OCI-LY1 (cell line): ENCODE results near the gene SIM2.

Experiments
- EZH2 ChIP-seq: fragments of 200-600 bp; sonication (generic), shearing (Covaris generic); IDR thresholded peaks from 2 replicates; pipeline ENCODE4 v1.8.0; 2017; ENCODE audit warnings: borderline replicate concordance, mixed run types, mild to moderate bottlenecking, antibody characterized with exemption, low read length, moderate library complexity, mixed read lengths
- TF ChIP-seq, protein P1 (sequence below): fragments of 200-600 bp; sonication (generic), shearing (Covaris generic); IDR thresholded peaks from 2 replicates; pipeline ENCODE4 v1.5.1; 2017; ENCODE audit warnings: mild to moderate bottlenecking, antibody characterized with exemption, low read length, moderate library complexity, mixed read lengths

DNA sequence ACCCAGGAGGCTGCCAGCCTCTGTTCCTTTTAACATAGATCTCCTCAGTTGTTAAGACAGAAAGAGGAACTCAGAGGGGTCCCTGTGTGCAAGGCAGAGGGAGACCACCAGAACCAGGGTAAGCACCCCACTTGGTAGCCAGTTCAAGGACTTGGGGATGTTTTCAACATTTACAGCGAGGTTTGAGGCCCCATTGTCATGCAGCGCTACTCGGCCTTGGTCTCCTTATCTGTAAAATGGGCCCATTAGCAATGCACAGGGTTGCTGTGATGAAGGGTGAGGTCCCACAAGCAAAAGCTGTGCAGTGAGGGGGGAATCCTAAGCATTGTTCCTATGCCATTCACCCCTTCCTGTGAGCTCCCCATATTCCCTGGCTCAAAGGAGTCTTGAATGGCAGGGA is 4.2 kb downstream of the SIM2 start:
- TF ChIP-seq, protein P1, sequence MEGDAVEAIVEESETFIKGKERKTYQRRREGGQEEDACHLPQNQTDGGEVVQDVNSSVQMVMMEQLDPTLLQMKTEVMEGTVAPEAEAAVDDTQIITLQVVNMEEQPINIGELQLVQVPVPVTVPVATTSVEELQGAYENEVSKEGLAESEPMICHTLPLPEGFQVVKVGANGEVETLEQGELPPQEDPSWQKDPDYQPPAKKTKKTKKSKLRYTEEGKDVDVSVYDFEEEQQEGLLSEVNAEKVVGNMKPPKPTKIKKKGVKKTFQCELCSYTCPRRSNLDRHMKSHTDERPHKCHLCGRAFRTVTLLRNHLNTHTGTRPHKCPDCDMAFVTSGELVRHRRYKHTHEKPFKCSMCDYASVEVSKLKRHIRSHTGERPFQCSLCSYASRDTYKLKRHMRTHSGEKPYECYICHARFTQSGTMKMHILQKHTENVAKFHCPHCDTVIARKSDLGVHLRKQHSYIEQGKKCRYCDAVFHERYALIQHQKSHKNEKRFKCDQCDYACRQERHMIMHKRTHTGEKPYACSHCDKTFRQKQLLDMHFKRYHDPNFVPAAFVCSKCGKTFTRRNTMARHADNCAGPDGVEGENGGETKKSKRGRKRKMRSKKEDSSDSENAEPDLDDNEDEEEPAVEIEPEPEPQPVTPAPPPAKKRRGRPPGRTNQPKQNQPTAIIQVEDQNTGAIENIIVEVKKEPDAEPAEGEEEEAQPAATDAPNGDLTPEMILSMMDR = no peak
- TF ChIP-seq EZH2 = no peak
